ENCODE measurements around the gene THAP4.

GRCh38 chr2:241618296-241618805 is 18.6 kb downstream of the THAP4 start:
- TF ChIP-seq CTCF (conservative IDR thresholded peaks at IDR 0.05), result no peak
- TF ChIP-seq ZFX (IDR thresholded peaks at IDR 0.05), result no peak
